Activated CD4-positive, alpha-beta T cell treated with anti-CD3 and anti-CD28 coated beads, Interleukin-2, Interleukin-6, amounts not matched to agents 100 ng/mL and 50 ng/mL, durations not matched to agents 16 hours and 8 hours (primary cell): ENCODE data around the gene ZNF41.
A peak's percentile ranks its signal among the peaks of the same experiment; 100 is the strongest.
"Not testable (repeated sequence)": the region's sequence is repeated elsewhere in the genome, so short reads cannot be mapped to it uniquely, and the experiment has no call there.

Source experiments
- DNase-seq: peaks from one replicate; pipeline ENCODE4 v3.0.0-alpha.2; 2020

Gene ZNF41

DNA sequence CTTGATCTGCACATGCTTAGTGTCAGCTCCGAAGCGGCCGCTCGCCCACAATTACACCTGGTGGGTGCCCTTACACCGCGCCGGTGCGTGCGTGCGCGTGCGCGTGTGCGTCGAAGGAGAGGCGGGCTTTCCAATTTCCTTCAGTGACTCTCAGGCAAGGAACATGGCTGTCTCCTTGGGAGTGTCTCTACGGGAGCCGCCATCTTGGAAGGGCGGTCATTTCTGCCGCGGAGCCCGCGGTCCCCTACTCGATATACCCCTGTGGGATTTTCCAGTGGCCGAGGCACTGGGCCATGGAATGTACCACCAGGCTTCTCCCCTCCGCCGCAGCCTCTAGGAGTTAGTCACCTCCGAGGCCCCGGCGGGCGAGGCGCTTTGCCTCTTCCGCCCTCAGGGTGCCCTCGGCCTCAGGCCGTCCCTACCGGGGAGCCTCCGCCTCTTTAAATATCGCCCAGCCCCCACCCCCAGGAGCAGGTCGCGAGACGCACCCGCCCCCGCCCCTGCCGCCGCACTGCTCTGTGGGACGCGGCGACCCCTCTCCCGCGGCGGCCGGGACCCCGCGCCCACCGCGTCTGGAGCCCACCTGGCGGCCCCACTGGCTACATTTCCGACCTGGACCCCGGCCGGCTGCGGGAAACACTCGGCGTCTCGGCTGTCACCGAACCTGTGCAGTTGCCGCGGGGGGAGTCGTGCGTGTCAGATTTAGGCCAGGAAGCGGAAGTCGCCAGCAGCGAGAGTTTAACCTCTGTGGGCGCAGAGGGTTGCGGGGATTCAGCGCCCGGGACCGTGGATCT lies at the start of gene ZNF41:
TSS of gene ZNF41 (minus strand) at position 711 of the 794 bp plus-strand sequence. CDS start 15,741 bp downstream, outside the sequence.
- peak; percentile 79 for DNase-seq

GRCh38 chrX:47530049-47530448 lies 47.0 kb upstream of the ZNF41 start:
- DNase-seq = no peak

DNA sequence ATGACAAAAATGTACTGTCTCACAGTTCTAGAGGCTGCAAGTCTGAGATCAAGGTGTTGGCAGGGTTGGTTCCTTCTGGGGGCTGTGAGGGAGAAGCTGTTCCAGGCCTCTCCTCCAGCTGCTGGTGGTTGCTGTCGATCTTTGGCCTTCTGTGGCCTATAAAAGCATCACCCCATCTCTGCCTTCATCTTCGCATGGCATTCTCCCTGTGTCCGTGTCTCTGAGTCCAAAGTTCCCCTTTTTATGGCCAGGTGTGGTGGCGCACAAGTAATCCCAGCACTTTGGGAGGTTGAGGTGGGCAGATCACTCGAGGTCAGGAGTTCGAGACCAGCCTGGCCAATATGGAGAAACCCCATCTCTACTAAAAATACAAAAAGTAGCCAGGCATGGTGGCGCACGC lies 46.5 kb upstream of the ZNF41 start:
- no peak for DNase-seq

GRCh38 chrX:47523713-47524166 lies 40.7 kb upstream of the ZNF41 start:
- DNase-seq = no peak

DNA sequence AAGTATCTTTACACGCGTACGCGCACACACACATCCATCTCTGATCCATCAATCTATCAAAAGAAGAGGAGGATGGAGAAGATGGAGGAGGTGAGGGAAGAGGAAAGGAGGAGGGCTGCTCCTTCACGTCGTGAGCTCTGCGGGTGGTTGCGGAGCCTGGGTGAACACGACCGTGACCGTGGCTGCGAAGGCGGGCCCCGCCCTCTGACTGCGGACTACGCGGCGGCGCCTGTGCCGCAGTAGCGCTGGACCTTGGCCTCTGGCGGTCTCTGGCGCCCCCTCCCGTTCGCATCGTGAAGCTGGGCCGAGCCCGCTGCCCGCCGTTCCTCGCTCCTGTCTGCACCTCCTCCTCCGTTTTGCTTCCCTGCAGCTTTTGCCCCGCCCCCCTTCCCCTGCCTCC lies 40.3 kb upstream of the ZNF41 start:
- DNase-seq = peak; percentile 86

DNA sequence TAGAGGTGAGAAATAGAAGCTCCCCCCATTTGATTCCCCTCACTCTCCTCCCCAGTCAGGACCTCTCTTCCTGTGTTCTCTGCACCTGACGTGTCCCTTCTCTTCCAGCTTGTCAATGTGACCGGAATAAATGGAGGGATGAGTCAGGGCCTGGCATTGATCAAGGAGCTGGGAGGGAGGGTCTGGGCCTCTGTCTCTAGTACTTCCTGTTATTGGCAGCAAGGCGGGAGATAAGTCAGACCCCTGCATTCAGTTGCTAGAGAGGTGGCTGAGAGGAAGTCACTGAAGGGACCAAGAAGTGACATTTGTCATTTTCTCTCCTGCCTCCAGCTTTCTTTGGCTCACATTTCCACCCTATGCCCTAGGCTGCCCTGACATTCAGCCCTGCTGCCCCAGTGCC lies 35.1 kb upstream of the ZNF41 start:
- no peak for DNase-seq

DNA sequence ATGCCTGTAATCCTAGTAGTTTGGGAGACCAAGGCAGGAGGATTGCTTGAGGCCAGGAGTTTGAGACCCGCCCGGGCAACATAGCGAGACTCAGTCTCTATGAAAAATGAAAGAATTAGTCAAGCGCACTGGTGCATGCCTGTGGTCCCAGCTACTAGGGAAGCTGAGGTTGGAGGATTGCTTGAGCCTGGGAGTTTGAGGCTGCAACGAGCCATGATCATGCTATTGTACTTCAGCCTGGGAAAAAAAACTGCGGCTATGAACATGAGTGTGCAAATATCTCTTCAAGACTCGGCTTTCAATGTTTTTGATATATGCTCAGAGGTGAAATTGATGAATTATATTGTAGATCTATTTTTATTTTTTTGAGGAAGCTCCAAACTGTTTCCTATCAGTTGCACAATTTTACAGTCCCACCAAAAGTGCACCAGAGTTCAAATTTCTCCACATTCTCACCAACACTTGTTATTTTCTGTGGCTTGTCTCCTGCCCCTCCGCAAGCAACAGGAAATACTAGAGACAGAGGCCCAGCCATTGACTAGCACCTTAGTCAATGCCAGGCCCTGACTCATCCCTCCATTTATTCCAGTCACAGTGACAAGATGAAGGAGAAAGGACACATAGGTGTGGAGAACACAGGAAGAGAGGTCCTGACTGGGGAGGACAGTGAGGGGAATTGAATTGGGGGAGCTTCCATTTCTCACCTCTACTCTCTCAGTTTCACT lies 33.1 kb upstream of the ZNF41 start:
- DNase-seq = no peak

DNA sequence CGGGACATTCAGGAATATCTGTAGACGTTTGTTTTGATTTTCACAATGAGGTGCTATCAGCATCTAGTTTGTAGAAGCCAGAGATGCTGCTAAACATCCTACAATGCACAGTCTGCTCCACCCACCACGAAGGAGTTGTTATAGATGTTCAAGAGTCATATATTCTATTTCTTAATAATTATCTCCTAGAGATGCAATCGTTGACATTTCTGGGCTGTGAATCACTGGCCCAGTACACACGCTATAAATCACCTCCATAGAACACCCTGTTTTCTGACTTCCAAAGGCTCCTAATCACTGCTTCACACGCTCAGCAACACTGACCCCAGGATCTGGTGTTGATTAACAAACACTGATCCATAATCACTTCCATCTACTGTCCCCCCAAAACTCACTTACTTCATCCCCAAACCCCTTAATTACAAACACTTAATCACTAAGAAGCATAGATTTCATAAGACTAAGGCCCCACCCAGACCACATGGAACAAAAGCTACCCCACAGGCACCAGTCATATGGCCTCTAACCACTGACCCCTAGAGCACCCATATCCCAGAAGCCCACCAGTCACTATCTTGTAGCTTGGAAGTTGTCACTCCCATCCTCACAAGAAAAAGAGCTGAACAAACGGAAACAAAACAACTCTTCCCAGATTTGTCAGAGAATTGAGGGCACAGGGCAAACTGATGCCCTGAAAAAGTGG lies 31.7 kb upstream of the ZNF41 start:
- DNase-seq = no peak

DNA sequence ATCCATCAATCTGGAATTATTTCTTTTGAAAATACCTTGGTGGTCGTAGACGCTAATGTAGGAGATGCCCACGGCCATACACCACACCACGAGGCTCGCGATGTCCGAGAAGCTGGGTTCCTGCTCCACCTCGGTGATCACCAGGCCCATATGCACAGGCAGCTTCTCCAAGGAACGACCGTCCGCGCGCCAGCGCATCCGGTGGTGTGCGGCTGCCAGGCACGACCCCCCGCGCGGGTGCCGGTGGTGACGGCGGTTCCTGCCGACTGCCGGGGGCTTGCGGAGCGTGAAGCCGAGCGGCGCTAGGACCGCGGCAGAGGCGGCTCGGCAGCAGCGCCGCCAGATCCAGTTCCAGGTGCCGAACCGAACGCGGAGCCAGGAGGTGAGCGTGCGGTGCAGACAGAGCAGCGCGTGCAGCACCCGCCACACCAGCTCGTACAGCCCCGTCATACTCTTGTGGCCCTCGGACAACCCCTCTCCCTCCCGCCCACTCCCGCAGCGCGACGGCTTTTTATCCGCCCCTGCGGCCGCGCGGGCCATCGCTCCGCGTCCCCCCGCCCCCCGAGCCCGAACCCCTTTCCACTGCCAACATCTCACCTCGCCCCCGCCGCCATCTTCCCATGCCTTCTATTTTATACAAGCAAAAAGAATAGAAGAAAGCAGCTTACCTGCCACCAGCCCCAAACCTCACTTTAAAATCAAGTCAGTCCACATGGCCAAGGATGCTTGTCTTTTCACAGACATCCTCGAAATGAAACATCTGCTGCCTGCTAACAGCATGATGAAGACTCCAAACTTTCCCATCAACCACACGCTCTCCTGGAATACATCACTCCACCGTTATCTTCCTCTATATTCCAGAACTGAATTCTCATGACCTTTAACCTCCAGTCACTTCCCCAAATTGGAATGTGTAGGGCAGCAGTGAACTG lies 30.3 kb upstream of the ZNF41 start:
- not testable (repeated sequence) for DNase-seq

DNA sequence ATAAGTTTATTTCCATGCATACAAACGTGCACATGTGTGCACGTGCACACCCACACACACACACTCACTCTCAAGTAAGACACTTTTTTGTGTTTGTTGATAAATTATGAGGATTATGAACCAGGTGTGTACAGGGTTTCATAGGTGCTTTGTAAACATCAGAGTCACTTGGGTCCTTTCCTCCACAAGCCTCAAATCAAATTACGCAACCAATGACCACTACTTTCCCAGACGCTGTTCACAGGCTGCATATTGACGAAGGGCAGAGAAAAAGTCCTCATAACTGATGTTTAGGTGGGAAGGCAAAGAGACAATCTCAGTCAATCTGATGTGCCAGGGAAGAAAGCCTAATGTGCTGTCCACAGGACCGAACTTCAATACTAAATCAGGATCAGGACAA lies 29.4 kb upstream of the ZNF41 start:
- not testable (repeated sequence) for DNase-seq

GRCh38 chrX:47507153-47507867 lies 24.3 kb upstream of the ZNF41 start:
- no peak for DNase-seq

GRCh38 chrX:47503151-47503550 lies 20.1 kb upstream of the ZNF41 start:
- DNase-seq = no peak

DNA sequence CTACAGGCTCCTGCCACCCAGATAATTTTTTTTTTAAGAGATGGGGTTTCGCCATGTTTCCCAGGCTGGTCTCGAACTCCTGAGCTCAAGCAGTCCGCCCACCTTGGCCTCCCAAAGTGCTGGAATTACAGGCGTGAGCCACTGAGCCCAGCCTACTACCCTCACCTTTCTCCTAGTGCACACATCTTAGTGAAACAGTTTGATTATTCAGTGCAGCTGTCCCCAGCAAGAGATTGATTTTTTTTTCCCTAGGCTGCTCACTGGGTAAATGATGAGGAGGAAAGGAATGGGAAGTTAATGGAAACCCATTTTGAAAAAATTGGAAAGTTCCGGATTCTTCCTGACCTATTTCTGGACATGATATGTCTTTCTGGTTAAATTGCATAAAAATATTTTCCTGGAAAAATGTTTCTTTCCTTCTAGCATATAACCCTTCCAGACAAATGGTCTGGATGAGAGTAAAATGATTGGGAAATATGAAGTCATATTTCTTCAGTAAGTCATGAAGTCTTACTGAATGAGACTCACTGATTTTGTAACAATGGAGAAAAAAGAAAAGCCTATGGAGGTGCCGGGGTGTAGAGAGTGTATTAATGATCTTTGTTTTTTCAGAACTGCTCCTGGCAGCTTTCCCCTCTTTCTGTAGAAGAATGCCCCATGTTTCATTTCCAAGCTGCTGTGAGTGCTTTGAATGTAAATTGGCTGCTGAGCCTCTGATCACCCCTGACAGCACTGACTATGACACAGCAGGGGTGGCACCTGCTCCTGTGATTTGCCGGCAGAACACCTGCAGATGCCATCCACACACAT lies 19.5 kb upstream of the ZNF41 start:
- no peak for DNase-seq

DNA sequence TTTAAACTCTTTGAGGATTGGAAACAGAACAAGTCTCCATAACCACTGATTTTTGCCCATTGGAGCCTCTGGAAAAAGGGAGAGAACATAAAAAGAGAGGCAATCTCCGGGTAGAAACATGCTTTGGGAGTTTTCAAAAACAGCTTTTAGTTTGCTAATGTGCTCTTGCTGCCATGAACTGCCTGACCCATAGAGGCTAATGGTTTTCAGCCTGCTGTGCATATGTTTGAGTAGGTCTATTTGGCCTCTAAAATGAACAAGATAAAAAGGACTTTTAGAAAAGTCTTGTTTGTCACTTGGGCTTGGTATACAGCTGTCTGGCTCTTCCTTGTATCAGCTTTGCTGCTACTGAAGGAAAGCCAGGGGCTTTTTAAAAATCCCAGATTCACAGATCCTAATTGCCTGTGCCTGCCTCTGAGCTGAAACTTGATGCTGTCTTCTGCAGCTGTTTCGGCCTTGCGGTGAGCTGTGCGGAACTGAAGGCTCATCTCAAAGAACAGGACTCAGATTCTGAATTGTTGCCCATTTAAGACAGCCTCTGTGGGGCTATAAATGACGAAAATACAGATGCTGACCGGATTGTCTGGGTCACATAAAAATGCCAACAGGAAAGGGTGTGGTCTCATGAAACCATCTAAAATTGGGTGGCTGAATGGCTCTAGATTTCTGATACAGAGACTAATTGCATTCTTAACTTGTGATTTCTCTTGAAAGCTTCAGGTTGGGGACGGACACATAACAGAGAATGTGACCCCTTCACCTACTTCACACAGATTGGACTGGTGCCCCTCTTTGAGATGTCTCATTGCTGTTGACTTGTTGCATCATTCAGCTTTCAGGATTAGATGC lies 18.4 kb upstream of the ZNF41 start:
- no peak for DNase-seq

GRCh38 chrX:47500554-47500953 lies 17.5 kb upstream of the ZNF41 start:
- no peak for DNase-seq

DNA sequence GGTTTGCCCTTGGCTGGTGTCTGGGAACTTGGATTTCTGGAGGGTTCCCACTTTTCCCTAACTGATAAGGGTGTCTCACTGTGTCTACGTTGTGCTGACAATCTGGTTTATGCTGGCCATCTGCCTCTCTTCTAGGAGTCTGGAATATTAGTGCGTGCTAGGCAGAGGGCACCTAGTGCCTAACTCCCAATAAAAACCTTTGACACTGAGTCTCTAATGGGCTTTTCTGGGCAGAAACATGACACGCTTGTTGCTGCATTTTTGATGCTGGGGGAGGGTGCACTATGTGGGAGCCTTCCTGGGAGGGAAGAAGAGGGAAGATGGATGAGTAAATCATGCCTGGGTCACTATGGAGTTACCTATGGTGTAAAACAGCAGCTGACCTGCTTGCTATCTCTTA lies 16.3 kb upstream of the ZNF41 start:
- DNase-seq = no peak

DNA sequence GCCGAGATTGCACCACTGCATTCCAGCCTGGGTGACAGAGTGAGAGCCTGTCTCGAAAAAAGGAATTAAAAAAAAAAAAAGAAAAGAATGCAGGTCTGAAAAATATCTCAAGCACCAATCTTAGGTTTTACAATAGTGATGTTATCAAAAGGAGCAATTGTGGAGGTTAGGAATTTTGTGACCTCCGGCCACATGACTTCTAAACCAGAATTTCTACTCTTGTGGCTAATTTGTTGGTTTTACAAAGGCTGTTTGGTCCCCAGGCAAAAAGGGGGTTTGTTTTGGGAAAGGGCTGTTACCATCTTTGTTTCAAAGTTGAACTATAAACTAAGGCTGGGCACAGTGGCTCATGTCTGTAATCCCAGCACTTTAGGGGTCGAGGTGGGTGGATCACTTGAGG lies 15.4 kb upstream of the ZNF41 start:
- DNase-seq = no peak

DNA sequence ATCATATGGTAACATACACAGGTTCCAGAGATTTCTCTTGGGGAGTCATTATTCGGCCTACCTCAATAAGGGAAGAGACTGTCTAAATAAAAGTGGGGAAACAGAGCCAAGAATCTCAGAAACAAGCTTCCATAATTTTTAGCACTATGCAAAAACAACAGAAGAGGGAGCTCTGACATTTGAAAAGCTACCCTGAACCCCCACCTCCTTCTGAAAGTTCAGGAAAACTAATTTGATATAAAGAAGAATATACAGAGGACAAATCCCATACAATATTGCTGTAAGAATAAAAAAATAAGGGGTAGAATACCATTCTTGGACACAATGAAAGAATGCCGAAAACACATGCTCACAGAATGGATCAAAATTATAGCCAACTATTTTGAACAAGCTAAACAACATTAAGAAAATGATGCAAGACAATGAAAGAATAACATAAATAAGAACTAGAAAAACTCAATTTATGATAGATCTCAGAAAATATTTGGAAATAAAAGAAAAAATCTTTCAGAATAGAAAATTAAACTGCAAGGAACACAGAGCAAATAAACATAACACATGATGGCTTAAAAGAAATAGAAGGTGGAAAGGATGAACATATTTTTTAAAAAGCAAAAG lies 14.4 kb upstream of the ZNF41 start:
- no peak for DNase-seq

DNA sequence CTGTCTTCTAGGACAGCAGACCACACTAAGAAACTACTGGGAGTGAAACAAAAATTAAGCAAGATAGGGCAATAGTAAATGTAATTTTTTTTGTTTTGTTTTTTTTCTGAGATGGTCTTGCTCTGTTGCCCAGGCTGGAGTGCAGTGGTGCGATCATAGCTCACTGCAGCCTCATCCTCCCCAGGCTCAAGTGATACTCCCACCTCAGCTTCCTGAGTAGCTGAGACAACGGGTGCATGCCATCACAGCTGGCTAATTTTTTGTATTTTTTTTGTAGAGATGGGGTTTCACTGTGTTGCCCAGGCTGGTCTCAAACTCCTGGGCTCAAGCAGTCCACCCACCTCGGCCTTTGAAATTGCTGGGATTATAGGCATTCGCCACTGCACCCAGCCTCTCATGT lies 9.1 kb upstream of the ZNF41 start:
- not testable (repeated sequence) for DNase-seq
